A549 treated with CpdA at 1 μM for 4 hours (cell line): ENCODE results near the gene ASIC1. TPM values are rescaled to one million over a fixed set of nuclear protein-coding genes. Genes with fewer than 3 reads are reported as not detected.

Source experiments
- total RNA-seq: library from RNA; stranded (reverse); fragments of 200-300 nt; extraction: Qiagen RNA extraction; gene quantifications from 5 replicates; pipeline ENCODE4 v1.2.3, GENCODE V29; 2022; ENCODE audit warnings: low read depth

ASIC1 gene
- 4.8 to 7.1 TPM (median 5.9 TPM) in 5 replicates for total RNA-seq

GRCh38 chr12:50057000-50057841, at the start of gene ASIC1:
TSS of gene ASIC1 (plus strand) at chr12:50057596. CDS start at chr12:50058767, 1,171 bp downstream.

DNA sequence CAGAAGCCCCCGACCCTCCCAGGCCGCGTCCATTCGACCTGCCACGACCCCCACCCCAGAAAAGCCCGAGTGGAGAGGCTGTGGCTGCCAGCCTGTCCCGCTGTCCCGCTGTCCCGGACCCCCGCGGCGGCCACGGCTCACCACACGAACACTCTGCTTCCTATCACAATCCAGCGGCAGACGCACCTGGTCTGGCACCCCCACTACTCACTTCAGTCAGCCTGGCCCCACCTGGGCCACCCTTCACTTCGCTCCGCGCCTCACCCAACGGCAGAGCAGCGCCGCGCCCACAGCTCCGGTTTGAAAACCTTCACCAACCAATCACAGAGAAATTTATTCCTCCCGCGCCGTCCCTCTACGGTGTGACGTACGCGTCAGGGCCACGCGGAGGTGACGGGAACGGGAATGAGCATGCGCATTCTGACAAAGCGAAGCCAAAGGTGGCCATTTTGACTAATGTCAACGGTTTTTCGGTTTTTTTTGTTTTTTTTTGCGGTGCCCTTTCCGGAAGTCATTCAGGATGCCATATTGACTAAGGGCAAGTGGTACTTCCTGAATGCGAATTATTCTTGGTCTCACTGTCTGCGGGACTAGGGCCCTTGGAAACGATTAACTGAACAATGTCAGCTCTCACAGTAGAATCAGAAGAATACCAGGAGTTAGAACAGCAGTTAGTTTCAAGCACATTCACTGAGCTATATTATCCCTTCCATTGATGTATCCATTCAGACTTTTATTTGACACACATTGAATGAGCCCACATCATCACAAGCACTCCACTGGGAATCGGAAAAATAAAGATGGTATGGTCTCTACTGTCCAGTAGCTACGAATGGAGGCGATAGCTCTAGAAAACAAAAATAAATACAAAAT, 32.0 kb upstream of the ASIC1 start, which contains the start of gene RACGAP1:
Gene RACGAP1 (minus strand): TSS at position 308 of the 873 bp plus-strand sequence. CDS start 8,779 bp downstream, outside the sequence.

DNA sequence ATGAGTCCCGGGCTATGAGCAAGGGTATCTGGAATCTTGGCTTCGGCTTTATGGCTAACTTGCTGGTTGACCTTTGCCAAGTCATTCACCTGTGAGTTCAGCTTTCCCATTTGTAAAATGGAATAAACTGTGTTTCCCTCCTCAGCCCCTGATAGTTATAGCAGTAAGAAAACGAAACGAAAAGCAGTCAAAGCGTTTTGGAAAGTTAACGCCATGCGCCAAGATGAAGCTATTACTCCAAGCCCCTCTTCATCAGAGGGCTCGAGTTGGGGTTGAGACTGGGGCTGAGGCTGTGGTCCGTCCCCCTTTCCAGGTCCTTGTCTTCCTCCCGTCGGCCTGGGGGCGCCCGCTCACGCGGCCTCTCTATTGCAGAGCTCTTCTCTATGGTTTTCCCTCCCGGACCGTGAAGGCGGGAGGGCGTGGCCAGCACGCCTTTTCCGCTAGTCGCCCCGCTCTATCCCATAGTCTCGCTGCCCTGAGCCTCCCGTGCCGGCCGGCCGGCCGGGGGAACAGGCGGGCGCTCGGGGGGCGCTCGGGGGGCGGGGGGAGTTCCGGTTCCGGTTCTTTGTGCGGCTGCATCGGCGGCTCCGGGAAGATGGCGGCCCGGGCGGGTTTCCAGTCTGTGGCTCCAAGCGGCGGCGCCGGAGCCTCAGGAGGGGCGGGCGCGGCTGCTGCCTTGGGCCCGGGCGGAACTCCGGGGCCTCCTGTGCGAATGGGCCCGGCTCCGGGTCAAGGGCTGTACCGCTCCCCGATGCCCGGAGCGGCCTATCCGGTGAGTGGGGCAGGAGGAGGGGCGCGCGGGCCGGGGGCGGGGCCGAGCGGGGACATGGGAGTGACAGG, 27.6 kb downstream of the ASIC1 start, which contains the start of gene SMARCD1:
Gene SMARCD1 (plus strand): TSS at position 568 of the 840 bp plus-strand sequence. CDS start 28 bp downstream, at position 596.

GRCh38 chr12:50103767-50104321, 46.4 kb downstream of the ASIC1 start, which contains the start of gene GPD1:
TSS of gene GPD1 (plus strand) at chr12:50104008. CDS start at chr12:50104051, 43 bp downstream.

GRCh38 chr12:50111693-50112455, 54.5 kb downstream of the ASIC1 start, which contains the start of gene COX14:
TSS of gene COX14 (plus strand) at chr12:50112236. CDS start at chr12:50120044, 7,808 bp downstream.

Other genes starting within 250 kb of the ASIC1 start
- gene NCKAP5L, start 229.2 kb upstream of the ASIC1 start, total RNA-seq: 6.8 to 9.0 TPM (median 7.6 TPM) in 5 replicates
- gene BCDIN3D, start 214.5 kb upstream of the ASIC1 start, total RNA-seq: 4.7 to 5.1 TPM (median 4.7 TPM) in 5 replicates
- 0.06 to 0.14 TPM in 2 of 5 replicates, not detected in the others for gene FAIM2, start 153.7 kb upstream of the ASIC1 start, total RNA-seq
- not detected in 5 replicates for gene AQP2, start 106.9 kb upstream of the ASIC1 start, total RNA-seq
- not detected in 5 replicates for gene AQP5, start 95.7 kb upstream of the ASIC1 start, total RNA-seq
- gene AQP6, start 84.6 kb upstream of the ASIC1 start, total RNA-seq: not detected in 5 replicates
- gene RACGAP1, start 32.1 kb upstream of the ASIC1 start, total RNA-seq: 75.5 to 97.3 TPM (median 82.6 TPM) in 5 replicates
- 69.5 to 78.9 TPM (median 73.6 TPM) in 5 replicates for gene SMARCD1, start 27.7 kb downstream of the ASIC1 start, total RNA-seq
- 0.10 to 0.32 TPM (median 0.20 TPM) in 4 of 5 replicates, not detected in the other for gene GPD1, start 46.4 kb downstream of the ASIC1 start, total RNA-seq
- gene COX14, start 54.6 kb downstream of the ASIC1 start, total RNA-seq: 69.4 to 79.1 TPM (median 75.1 TPM) in 5 replicates
- gene CERS5, start 109.8 kb downstream of the ASIC1 start, total RNA-seq: 25.3 to 29.4 TPM (median 28.5 TPM) in 5 replicates
- gene LIMA1, start 225.9 kb downstream of the ASIC1 start, total RNA-seq: 5.3 to 10.5 TPM (median 7.2 TPM) in 5 replicates